GM20431 (cell line): Measurements from ENCODE around the gene PCDHB3.
"Not testable (repeated sequence)": the region's sequence is repeated elsewhere in the genome, so short reads cannot be mapped to it uniquely, and the experiment has no call there.

Experiments used
- in situ Hi-C: fragments of 300-500 bp; cut with MseI, MboI; formaldehyde crosslinking; loops from one replicate; pipeline ENCODE4 v1.15.0; 2020; ENCODE audit warnings: low sequenced_read_pairs; ENCODE audit not compliant: unreplicated experiment

The PCDHB3 gene

DNA sequence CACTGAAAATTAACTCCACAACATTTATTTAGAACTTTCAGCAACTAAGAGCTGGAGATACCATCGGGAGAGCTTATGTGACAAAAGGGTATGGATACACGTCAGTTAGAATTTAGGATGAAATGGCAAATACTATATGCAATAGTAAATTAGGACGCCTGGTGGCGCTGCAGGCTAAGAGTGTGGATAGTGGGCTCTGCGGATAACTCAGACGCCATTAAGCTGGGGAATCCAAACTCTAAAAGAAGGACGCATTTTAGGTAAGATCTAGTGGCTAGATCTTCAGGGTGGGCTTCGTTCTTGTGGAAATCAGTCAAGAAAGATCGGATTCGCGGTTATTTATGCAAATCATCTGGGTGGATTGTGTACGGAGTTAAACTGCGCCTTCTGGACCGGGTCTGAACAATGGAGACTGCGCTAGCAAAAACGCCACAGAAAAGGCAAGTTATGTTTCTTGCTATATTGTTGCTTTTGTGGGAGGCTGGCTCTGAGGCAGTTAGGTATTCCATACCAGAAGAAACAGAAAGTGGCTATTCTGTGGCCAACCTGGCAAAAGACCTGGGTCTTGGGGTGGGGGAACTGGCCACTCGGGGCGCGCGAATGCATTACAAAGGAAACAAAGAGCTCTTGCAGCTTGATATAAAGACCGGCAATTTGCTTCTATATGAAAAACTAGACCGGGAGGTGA is 34.9 kb downstream of the PCDHB3 start, which contains the start of gene PCDHB5:
TSS of gene PCDHB5 (plus strand) at position 177 of the 688 bp plus-strand sequence. CDS start at position 406, 229 bp downstream.
- in situ Hi-C loops = no loop called here

- in situ Hi-C loops = no loop called here
Observed at GRCh38 chr5:141135718-141136266, 35.5 kb downstream of the PCDHB3 start.

GRCh38 chr5:141137346-141137745 is 37.1 kb downstream of the PCDHB3 start:
- in situ Hi-C loops = not testable (repeated sequence)

DNA sequence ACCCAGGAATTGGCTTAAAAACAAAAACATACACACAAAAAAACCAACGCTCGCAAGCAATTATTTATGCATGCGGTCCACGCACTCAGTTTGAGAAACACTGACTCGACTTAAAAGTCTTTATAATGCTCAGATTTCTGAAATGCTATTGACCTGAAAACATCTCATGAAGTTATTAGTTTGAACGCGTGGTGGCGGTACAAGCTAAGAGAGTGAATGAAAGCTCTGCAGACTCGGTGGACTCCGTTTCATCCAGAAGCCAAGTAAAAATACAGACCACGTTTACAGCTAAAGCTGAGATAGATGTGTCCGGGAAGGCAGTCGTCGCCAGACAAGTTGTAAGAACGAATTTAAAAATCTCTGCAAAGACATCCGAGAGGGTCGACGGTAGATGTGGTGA is 49.5 kb downstream of the PCDHB3 start, which contains the start of gene PCDHB6:
TSS of gene PCDHB6 (plus strand) at position 246 of the 400 bp plus-strand sequence. CDS start 201 bp downstream, outside the sequence.
- in situ Hi-C loops = no loop called here

- in situ Hi-C loops = no loop called here
Observed at GRCh38 chr5:141150224-141150992, 50.1 kb downstream of the PCDHB3 start.

DNA sequence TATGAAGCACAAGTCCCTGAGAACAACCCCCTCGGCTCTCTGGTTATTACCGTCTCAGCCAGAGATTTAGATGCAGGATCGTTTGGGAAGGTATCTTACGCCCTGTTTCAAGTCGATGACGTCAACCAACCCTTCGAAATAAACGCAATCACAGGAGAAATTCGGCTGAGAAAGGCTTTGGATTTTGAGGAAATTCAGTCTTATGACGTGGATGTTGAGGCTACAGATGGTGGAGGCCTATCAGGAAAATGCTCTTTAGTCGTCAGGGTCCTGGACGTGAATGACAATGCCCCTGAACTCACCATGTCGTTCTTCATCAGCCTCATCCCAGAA is 50.7 kb downstream of the PCDHB3 start:
- in situ Hi-C loops = no loop called here

GRCh38 chr5:141151632-141152031 is 51.4 kb downstream of the PCDHB3 start:
- in situ Hi-C loops = not testable (repeated sequence)

GRCh38 chr5:141152096-141152495 is 51.8 kb downstream of the PCDHB3 start:
- in situ Hi-C loops = not testable (repeated sequence)
